Left forelimb (tissue), 1 donor: ENCODE data around the gene MMRN2.

ENCODE experiments used
- DNase-seq: peaks from one replicate; pipeline ENCODE4 v3.0.0-alpha.2; 2018; ENCODE audit warnings: low spot score

The MMRN2 gene

GRCh38 chr10:86888585-86889381 is 68.6 kb downstream of the MMRN2 start:
- DNase-seq: no peak
